GM23338 (cell line): ENCODE data around the gene DECR2. TPM values are rescaled to one million over a fixed set of nuclear protein-coding genes. Genes with fewer than 3 reads are reported as not detected.

Source experiments
- ATAC-seq: fragments of 200-7000 bp; cut with Tn5 transposase; 3 replicates; pipeline ENCODE4 v1.9.1; 2020
- DNase-seq: peaks from one replicate; pipeline ENCODE4 v3.0.0-alpha.2; 2015; ENCODE audit warnings: low spot score
- H2AFZ ChIP-seq: fragments of 200-600 bp; sonication (generic); 2 replicates; pipeline ENCODE4 v1.8.0; 2016; ENCODE audit warnings: antibody characterized with exemption, mild to moderate bottlenecking, moderate library complexity
- H3F3A ChIP-seq: fragments of 200-600 bp; sonication (generic); replicated peaks from 2 replicates; pipeline ENCODE4 v1.8.0; 2017; ENCODE audit warnings: antibody characterized with exemption, mixed run types, low read depth
- H3K27ac ChIP-seq: fragments of 200-600 bp; sonication (generic); 2 replicates; pipeline ENCODE4 v1.6.1; 2016; ENCODE audit warnings: low read depth
- H3K27me3 ChIP-seq: fragments of 200-600 bp; sonication (generic); 2 replicates; pipeline ENCODE4 v1.8.0; 2016; ENCODE audit warnings: mild to moderate bottlenecking, mixed run types, moderate library complexity; ENCODE audit not compliant: insufficient read depth
- H3K36me3 ChIP-seq: fragments of 200-600 bp; sonication (generic); 2 replicates; pipeline ENCODE4 v1.8.0; 2016; ENCODE audit warnings: mild to moderate bottlenecking; ENCODE audit not compliant: insufficient read depth
- H3K4me1 ChIP-seq: fragments of 200-600 bp; sonication (generic); 2 replicates; pipeline ENCODE4 v1.8.0; 2016; ENCODE audit warnings: mild to moderate bottlenecking, moderate library complexity; ENCODE audit not compliant: insufficient read depth
- H3K4me2 ChIP-seq: fragments of 200-600 bp; sonication (generic); 2 replicates; pipeline ENCODE4 v1.7.1; 2017; ENCODE audit warnings: mixed run types
- H3K4me3 ChIP-seq: fragments of 200-600 bp; sonication (generic); 2 replicates; pipeline ENCODE4 v1.6.1; 2016; ENCODE audit warnings: mixed run types
- H3K79me2 ChIP-seq: fragments of 200-600 bp; sonication (generic); replicated peaks from 2 replicates; pipeline ENCODE4 v1.8.0; 2017; ENCODE audit warnings: mild to moderate bottlenecking; ENCODE audit not compliant: insufficient read depth
- H3K9me2 ChIP-seq: fragments of 200-600 bp; sonication (generic); 2 replicates; pipeline ENCODE4 v1.8.0; 2017; ENCODE audit not compliant: insufficient read depth
- H4K20me1 ChIP-seq: fragments of 200-600 bp; sonication (generic); replicated peaks from 2 replicates; pipeline ENCODE4 v1.8.0; 2017; ENCODE audit warnings: mild to moderate bottlenecking; ENCODE audit not compliant: insufficient read depth
- H3K27ac Mint-ChIP-seq: 2 replicates; pipeline ENCODE4 v1.8.0; 2020; ENCODE audit warnings: inconsistent platforms, mild to moderate bottlenecking, moderate library complexity, mixed read lengths
- H3K27me3 Mint-ChIP-seq: 3 replicates; pipeline ENCODE4 v1.8.0; 2022; ENCODE audit warnings: low read depth, mild to moderate bottlenecking, moderate library complexity, mixed read lengths, inconsistent platforms; ENCODE audit not compliant: insufficient read depth, poor library complexity
- H3K36me3 Mint-ChIP-seq: 3 replicates; pipeline ENCODE4 v1.8.0; 2021; ENCODE audit warnings: low read depth, mild to moderate bottlenecking, inconsistent platforms, moderate library complexity, mixed read lengths
- H3K4me1 Mint-ChIP-seq: 3 replicates; pipeline ENCODE4 v1.8.0; 2020; ENCODE audit warnings: mild to moderate bottlenecking, inconsistent platforms, mixed read lengths
- H3K4me3 Mint-ChIP-seq: 3 replicates; pipeline ENCODE4 v1.8.0; 2021; ENCODE audit warnings: moderate library complexity, mild to moderate bottlenecking, inconsistent platforms, mixed read lengths
- H3K9me3 Mint-ChIP-seq: 3 replicates; pipeline ENCODE4 v1.8.0; 2020; ENCODE audit warnings: moderate library complexity, mild to moderate bottlenecking, inconsistent platforms, mixed read lengths
- CREB1 ChIP-seq: fragments of 250-450 bp; sonication (Bioruptor Pico); IDR thresholded peaks from 2 replicates; pipeline ENCODE4 v1.5.0; 2020; ENCODE audit warnings: low read depth, mild to moderate bottlenecking, moderate library complexity
- CTCF ChIP-seq, 2 experiments: fragments of 200-600 bp in 1 of 2; sonication (generic) in 1 of 2; conservative IDR thresholded peaks; 2 replicates each; pipeline versions ENCODE4 v1.5.1 to v1.6.1; 2016 to 2017; ENCODE audit warnings: antibody characterized with exemption in 2 of 2, low read depth in 2 of 2, mild to moderate bottlenecking in 2 of 2, moderate library complexity in 1 of 2
- ETS1 ChIP-seq: IDR thresholded peaks from 2 replicates; pipeline ENCODE4 v1.6.1; 2016; ENCODE audit warnings: antibody characterized with exemption
- EZH2 ChIP-seq: fragments of 200-600 bp; sonication (generic); IDR thresholded peaks from one replicate; pipeline ENCODE4 v1.8.0; 2017; ENCODE audit warnings: antibody characterized with exemption, mild to moderate bottlenecking, low read depth; ENCODE audit not compliant: unreplicated experiment
- EZH2phosphoT487 ChIP-seq: fragments of 200-600 bp; sonication (generic); IDR thresholded peaks from one replicate; pipeline ENCODE4 v1.8.1; 2018; ENCODE audit warnings: antibody characterized with exemption; ENCODE audit not compliant: unreplicated experiment
- JUNB ChIP-seq: IDR thresholded peaks from one replicate; pipeline ENCODE4 v1.6.1; 2016; ENCODE audit warnings: antibody characterized with exemption; ENCODE audit not compliant: unreplicated experiment
- NANOG ChIP-seq: IDR thresholded peaks from 2 replicates; pipeline ENCODE4 v1.6.1; 2016; ENCODE audit warnings: antibody characterized with exemption, borderline replicate concordance
- POLR2AphosphoS5 ChIP-seq: IDR thresholded peaks from 2 replicates; pipeline ENCODE4 v1.6.1; 2016; ENCODE audit warnings: antibody characterized with exemption, low read depth
- REST ChIP-seq: IDR thresholded peaks from one replicate; pipeline ENCODE4 v1.6.1; 2018; ENCODE audit warnings: antibody characterized with exemption; ENCODE audit not compliant: unreplicated experiment
- STAT1 ChIP-seq: IDR thresholded peaks from one replicate; pipeline ENCODE4 v1.6.1; 2016; ENCODE audit warnings: antibody characterized with exemption; ENCODE audit not compliant: unreplicated experiment
- ZNF114 ChIP-seq: fragments of 250-450 bp; sonication (Bioruptor Pico); IDR thresholded peaks from 2 replicates; pipeline ENCODE4 v1.5.0; 2020; ENCODE audit warnings: mild to moderate bottlenecking, moderate library complexity
- ZNF331 ChIP-seq: fragments of 250-450 bp; sonication (Bioruptor Pico); IDR thresholded peaks from 2 replicates; pipeline ENCODE4 v1.5.0; 2020; ENCODE audit warnings: low read depth, mild to moderate bottlenecking, moderate library complexity
- polyA plus RNA-seq: library from polyadenylated mRNA; unstranded; fragments of >200 nt; fragmentation: Nextera tagmentation; extraction: Ambion mirVana; gene quantifications from 2 replicates; pipeline ENCODE4 v1.2.1, GENCODE V29; 2016
- total RNA-seq: library from RNA; depleted of rRNA; stranded (reverse); fragments of >200 nt; shearing (Covaris generic); gene quantifications from 2 replicates; pipeline ENCODE4 v1.2.3, GENCODE V29; 2014

DECR2 gene
- total and polyA plus RNA-seq, 2 experiments from 2014 or later = 20.3 to 26.9 TPM

GRCh38 chr16:366476-366875 is 35.2 kb upstream of the DECR2 start:
- ATAC-seq (no peak), DNase-seq (no peak)
- Histone ChIP-seq H3F3A (peaks cover 9% of the 10 kb centered on the region), H3K4me1 (peaks cover 4% of the 10 kb centered on the region; the same call in 1 of the 2 replicates), H3K79me2 (no peaks in the 10 kb centered on the region; the same call in 1 of the 2 replicates), H3K36me3 (0 out of 2 replicates have a peak, but pooled peaks cover 4% of the 10 kb centered on the region), H3K9me2 (no peaks in the 10 kb centered on the region), H3K27ac (no peak overlapping the region), H3K27me3 (no peaks in the 10 kb centered on the region), H3K4me3 (no peak overlapping the region), H4K20me1 (no peaks in the 10 kb centered on the region; the same call in none of the 2 replicates), H3K4me2 (no peak overlapping the region), H2AFZ (no peak overlapping the region)
- Mint-ChIP-seq H3K4me1 (peaks cover 12% of the 10 kb centered on the region; the same call in 1 of the 3 replicates), H3K27me3 (peaks cover 25% of the 10 kb centered on the region), H3K36me3 (peaks cover 11% of the 10 kb centered on the region), H3K9me3 (no peaks in the 10 kb centered on the region), H3K4me3 (no peak overlapping the region), H3K27ac (no peak overlapping the region)
- TF ChIP-seq JUNB (no peak), EZH2phosphoT487 (no peak), ZNF114 (CRISPR knock-in tag) (no peak), POLR2AphosphoS5 (no peak), STAT1 (no peak), NANOG (no peak), EZH2 (no peak), ZNF331 (CRISPR knock-in tag) (no peak), ETS1 (no peak), CREB1 (CRISPR knock-in tag) (no peak)

GRCh38 chr16:367333-367903 is 34.3 kb upstream of the DECR2 start:
- peaks cover 12% of the 10 kb centered on the region; the same call in 1 of the 3 replicates for H3K4me1 Mint-ChIP-seq
- H3K36me3 Mint-ChIP-seq = peaks cover 15% of the 10 kb centered on the region
- Histone ChIP-seq H3K79me2 (no peaks in the 10 kb centered on the region; the same call in 1 of the 2 replicates), H3K9me2 (no peaks in the 10 kb centered on the region), H3K4me3 (no peak overlapping the region), H4K20me1 (no peaks in the 10 kb centered on the region; the same call in none of the 2 replicates), H3K4me1 (peaks cover 4% of the 10 kb centered on the region; the same call in 1 of the 2 replicates), H3K4me2 (no peak overlapping the region), H3F3A (peaks cover 4% of the 10 kb centered on the region), H3K27me3 (no peaks in the 10 kb centered on the region), H3K36me3 (0 out of 2 replicates have a peak, but pooled peaks cover 4% of the 10 kb centered on the region), H2AFZ (no peak overlapping the region), H3K27ac (no peak overlapping the region)
- H3K27me3 Mint-ChIP-seq = peaks cover 20% of the 10 kb centered on the region
- no peaks in the 10 kb centered on the region for H3K9me3 Mint-ChIP-seq
- no peak overlapping the region for H3K27ac Mint-ChIP-seq
- DNase-seq (no peak), ATAC-seq (no peak)
- H3K4me3 Mint-ChIP-seq = no peak overlapping the region
- TF ChIP-seq REST (no peak), STAT1 (no peak), CTCF (conservative IDR thresholded peaks at IDR 0.05; ENCODE audit: low read depth in 2 of 2) (no peak), ZNF114 (CRISPR knock-in tag) (no peak), ZNF331 (CRISPR knock-in tag) (no peak), ETS1 (no peak)
